HepG2 (cell line): Measurements from ENCODE around the gene ESPN. TPM values are rescaled to one million over a fixed set of nuclear protein-coding genes. Genes with fewer than 3 reads are reported as not detected.

Source experiments
- AGO2 ChIP-seq: fragments of 200-400 bp; formaldehyde crosslinking; optimal IDR thresholded peaks from 2 replicates; pipeline ENCODE3; 2017; ENCODE audit warnings: mild to moderate bottlenecking, low read depth, low read length, moderate library complexity
- KDM2A ChIP-seq: sonication (generic); formaldehyde crosslinking; IDR thresholded peaks from 2 replicates; pipeline ENCODE4 v1.4.0; 2020; ENCODE audit warnings: low read depth, missing genetic modification reagents, borderline replicate concordance
- MYC ChIP-seq: sonication (generic); formaldehyde crosslinking; IDR thresholded peaks from 2 replicates; pipeline ENCODE4 v1.9.0; 2021; ENCODE audit warnings: missing genetic modification reagents, borderline replicate concordance
- PHF5A ChIP-seq: IDR thresholded peaks from one replicate; pipeline ENCODE4 v1.6.1; 2018; ENCODE audit warnings: low read depth, missing genetic modification reagents; ENCODE audit not compliant: unreplicated experiment
- ZBTB7B ChIP-seq: sonication (generic); formaldehyde crosslinking; IDR thresholded peaks from 2 replicates; pipeline ENCODE4 v1.4.0; 2020; ENCODE audit warnings: missing genetic modification reagents
- ZNF766 ChIP-seq: sonication (generic); formaldehyde crosslinking; IDR thresholded peaks from 2 replicates; pipeline ENCODE4 v1.5.0; 2020; ENCODE audit warnings: missing genetic modification reagents, borderline replicate concordance
- ZZZ3 ChIP-seq: sonication (generic); formaldehyde crosslinking; IDR thresholded peaks from 2 replicates; pipeline ENCODE4 v1.4.0; 2020; ENCODE audit warnings: missing genetic modification reagents, mild to moderate bottlenecking, borderline replicate concordance
- polyA plus RNA-seq, 8 experiments: library from polyadenylated mRNA; depleted of rRNA in 3 of 8; stranded (reverse) in 7 of 8; unstranded in 1 of 8; fragments of >200 nt; fragmentation: Illumina TruSeq in 4 of 8; extraction: Trizol in 4 of 8; gene quantifications; 2 replicates each; pipeline versions ENCODE4 v1.2.1 to v1.2.3, GENCODE V29; 2011 to 2016; ENCODE audit warnings: low read depth in 4 of 8, missing spikeins in 1 of 8, mixed read lengths in 1 of 8; ENCODE audit not compliant: insufficient read depth in 1 of 8
- total RNA-seq, 5 experiments: library from RNA; depleted of rRNA; stranded (reverse); fragments of >200 nt; fragmentation: Illumina TruSeq; extraction: Trizol; gene quantifications; 2 replicates each; pipeline ENCODE4 v1.2.3, GENCODE V29; 2016; ENCODE audit warnings: low read depth in 1 of 5
- TF ChIP-seq, protein P1 (sequence below): sonication (generic); formaldehyde crosslinking; IDR thresholded peaks from 2 replicates; pipeline ENCODE4 v1.9.0; 2021; ENCODE audit warnings: mild to moderate bottlenecking, missing genetic modification reagents
- TF ChIP-seq, protein P2 (sequence below): sonication (generic); formaldehyde crosslinking; IDR thresholded peaks from 2 replicates; pipeline ENCODE4 v1.8.0; 2022; ENCODE audit warnings: low read depth, missing genetic modification reagents
- TF ChIP-seq, protein P3 (sequence below), 2 experiments: fragments of 450-650 bp in 1 of 2; sonication (generic) in 1 of 2; formaldehyde crosslinking in 1 of 2; IDR thresholded peaks; 2 replicates each; pipeline versions ENCODE4 v1.6.1 to v1.8.0; 2016 to 2022; ENCODE audit warnings: antibody characterized with exemption in 1 of 2, mild to moderate bottlenecking in 1 of 2, missing genetic modification reagents in 1 of 2

ESPN gene
- total and polyA plus RNA-seq, 2 of the 13 experiments (the other 11 are each of a cell fraction or from before 2014, with no cell fraction given) = 48.6 to 54.2 TPM

DNA sequence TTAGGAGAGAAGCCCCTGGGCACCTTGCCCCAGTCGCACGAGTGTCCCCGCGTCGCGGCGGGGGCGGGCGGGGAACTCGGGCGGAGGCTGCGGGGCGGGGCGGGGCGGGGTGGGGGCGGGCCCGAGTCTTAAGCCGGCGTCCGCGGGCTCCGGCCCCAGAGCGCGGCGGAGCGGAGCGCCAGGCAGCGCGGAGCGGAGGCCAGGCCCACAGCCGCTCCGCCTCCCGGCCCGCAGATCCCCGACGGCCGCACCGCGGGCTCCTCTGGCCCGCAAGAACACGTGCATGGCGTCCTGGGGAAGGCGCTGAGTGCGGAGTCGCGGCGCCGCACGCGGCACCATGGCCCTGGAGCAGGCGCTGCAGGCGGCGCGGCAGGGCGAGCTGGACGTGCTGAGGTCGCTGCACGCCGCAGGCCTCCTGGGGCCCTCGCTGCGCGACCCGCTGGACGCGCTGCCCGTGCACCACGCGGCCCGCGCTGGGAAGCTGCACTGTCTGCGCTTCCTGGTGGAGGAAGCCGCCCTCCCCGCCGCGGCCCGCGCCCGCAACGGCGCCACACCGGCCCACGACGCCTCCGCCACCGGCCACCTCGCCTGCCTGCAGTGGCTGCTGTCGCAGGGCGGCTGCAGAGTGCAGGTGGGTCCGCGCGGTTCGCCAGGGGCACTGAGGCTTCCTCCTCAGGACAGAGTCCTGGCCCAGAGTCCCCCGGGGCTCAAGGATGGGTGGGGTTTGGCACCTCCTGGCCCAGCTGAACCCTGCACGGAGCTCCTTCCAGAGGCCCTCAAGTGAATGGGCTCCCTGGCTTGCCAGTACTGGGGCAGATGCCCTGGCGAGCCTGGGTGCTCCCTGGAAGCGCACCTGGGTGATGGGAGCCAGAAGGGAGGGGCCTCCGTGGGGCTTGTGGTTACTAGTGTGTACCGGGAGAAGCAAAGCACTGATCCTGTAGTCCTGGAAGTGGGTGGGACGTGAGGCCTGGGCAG lies at the start of gene ESPN (continued):
- TF ChIP-seq, protein P1, sequence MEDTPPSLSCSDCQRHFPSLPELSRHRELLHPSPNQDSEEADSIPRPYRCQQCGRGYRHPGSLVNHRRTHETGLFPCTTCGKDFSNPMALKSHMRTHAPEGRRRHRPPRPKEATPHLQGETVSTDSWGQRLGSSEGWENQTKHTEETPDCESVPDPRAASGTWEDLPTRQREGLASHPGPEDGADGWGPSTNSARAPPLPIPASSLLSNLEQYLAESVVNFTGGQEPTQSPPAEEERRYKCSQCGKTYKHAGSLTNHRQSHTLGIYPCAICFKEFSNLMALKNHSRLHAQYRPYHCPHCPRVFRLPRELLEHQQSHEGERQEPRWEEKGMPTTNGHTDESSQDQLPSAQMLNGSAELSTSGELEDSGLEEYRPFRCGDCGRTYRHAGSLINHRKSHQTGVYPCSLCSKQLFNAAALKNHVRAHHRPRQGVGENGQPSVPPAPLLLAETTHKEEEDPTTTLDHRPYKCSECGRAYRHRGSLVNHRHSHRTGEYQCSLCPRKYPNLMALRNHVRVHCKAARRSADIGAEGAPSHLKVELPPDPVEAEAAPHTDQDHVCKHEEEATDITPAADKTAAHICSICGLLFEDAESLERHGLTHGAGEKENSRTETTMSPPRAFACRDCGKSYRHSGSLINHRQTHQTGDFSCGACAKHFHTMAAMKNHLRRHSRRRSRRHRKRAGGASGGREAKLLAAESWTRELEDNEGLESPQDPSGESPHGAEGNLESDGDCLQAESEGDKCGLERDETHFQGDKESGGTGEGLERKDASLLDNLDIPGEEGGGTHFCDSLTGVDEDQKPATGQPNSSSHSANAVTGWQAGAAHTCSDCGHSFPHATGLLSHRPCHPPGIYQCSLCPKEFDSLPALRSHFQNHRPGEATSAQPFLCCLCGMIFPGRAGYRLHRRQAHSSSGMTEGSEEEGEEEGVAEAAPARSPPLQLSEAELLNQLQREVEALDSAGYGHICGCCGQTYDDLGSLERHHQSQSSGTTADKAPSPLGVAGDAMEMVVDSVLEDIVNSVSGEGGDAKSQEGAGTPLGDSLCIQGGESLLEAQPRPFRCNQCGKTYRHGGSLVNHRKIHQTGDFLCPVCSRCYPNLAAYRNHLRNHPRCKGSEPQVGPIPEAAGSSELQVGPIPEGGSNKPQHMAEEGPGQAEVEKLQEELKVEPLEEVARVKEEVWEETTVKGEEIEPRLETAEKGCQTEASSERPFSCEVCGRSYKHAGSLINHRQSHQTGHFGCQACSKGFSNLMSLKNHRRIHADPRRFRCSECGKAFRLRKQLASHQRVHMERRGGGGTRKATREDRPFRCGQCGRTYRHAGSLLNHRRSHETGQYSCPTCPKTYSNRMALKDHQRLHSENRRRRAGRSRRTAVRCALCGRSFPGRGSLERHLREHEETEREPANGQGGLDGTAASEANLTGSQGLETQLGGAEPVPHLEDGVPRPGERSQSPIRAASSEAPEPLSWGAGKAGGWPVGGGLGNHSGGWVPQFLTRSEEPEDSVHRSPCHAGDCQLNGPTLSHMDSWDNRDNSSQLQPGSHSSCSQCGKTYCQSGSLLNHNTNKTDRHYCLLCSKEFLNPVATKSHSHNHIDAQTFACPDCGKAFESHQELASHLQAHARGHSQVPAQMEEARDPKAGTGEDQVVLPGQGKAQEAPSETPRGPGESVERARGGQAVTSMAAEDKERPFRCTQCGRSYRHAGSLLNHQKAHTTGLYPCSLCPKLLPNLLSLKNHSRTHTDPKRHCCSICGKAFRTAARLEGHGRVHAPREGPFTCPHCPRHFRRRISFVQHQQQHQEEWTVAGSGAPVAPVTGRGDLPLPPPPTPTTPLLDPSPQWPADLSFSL (CRISPR knock-in tag) = no peak
- no peak for TF ChIP-seq PHF5A (CRISPR knock-in tag)
- no peak for TF ChIP-seq ZZZ3 (CRISPR knock-in tag)
- no peak for TF ChIP-seq MYC (CRISPR knock-in tag)
- TF ChIP-seq ZNF766 (CRISPR knock-in tag) = no peak
- no peak for TF ChIP-seq AGO2
- no peak for TF ChIP-seq ZBTB7B
- TF ChIP-seq KDM2A (CRISPR knock-in tag) = no peak
- TF ChIP-seq, protein P2, sequence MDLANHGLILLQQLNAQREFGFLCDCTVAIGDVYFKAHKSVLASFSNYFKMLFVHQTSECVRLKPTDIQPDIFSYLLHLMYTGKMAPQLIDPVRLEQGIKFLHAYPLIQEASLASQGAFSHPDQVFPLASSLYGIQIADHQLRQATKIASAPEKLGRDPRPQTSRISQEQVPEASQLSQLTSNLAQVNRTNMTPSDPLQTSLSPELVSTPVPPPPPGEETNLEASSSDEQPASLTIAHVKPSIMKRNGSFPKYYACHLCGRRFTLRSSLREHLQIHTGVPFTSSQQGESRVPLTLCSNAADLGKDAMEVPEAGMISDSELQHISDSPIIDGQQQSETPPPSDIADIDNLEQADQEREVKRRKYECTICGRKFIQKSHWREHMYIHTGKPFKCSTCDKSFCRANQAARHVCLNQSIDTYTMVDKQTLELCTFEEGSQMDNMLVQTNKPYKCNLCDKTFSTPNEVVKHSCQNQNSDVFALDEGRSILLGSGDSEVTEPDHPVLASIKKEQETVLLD (CRISPR knock-in tag) = no peak
- TF ChIP-seq, protein P3, sequence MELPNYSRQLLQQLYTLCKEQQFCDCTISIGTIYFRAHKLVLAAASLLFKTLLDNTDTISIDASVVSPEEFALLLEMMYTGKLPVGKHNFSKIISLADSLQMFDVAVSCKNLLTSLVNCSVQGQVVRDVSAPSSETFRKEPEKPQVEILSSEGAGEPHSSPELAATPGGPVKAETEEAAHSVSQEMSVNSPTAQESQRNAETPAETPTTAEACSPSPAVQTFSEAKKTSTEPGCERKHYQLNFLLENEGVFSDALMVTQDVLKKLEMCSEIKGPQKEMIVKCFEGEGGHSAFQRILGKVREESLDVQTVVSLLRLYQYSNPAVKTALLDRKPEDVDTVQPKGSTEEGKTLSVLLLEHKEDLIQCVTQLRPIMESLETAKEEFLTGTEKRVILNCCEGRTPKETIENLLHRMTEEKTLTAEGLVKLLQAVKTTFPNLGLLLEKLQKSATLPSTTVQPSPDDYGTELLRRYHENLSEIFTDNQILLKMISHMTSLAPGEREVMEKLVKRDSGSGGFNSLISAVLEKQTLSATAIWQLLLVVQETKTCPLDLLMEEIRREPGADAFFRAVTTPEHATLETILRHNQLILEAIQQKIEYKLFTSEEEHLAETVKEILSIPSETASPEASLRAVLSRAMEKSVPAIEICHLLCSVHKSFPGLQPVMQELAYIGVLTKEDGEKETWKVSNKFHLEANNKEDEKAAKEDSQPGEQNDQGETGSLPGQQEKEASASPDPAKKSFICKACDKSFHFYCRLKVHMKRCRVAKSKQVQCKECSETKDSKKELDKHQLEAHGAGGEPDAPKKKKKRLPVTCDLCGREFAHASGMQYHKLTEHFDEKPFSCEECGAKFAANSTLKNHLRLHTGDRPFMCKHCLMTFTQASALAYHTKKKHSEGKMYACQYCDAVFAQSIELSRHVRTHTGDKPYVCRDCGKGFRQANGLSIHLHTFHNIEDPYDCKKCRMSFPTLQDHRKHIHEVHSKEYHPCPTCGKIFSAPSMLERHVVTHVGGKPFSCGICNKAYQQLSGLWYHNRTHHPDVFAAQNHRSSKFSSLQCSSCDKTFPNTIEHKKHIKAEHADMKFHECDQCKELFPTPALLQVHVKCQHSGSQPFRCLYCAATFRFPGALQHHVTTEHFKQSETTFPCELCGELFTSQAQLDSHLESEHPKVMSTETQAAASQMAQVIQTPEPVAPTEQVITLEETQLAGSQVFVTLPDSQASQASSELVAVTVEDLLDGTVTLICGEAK (IDR thresholded peaks at IDR 0.05) = no peak
- TF ChIP-seq, protein P3 (CRISPR knock-in tag; IDR thresholded peaks at IDR 0.05) = no peak
